Prostate gland (tissue), 2 donors: ENCODE results near the gene SHISA6.

Experiments
- POLR2A ChIP-seq: fragments of 450-650 bp; IDR thresholded peaks from one replicate; pipeline ENCODE4 v1.6.1; 2016; ENCODE audit warnings: antibody characterized with exemption, mild to moderate bottlenecking
- TF ChIP-seq, protein P1 (sequence below), 4 experiments: fragments of 200-600 bp in 2 of 4; fragments of 450-650 bp in 2 of 4; sonication (generic) in 2 of 4; IDR thresholded peaks; 1 replicate in 3 of 4; 2 replicates in 1 of 4; pipeline ENCODE4 v1.5.1; 2016 to 2019; ENCODE audit warnings: antibody characterized with exemption in 4 of 4, mild to moderate bottlenecking in 2 of 4, moderate library complexity in 2 of 4

GRCh38 chr17:11349106-11349505 lies 108.1 kb downstream of the SHISA6 start:
- TF ChIP-seq, protein P1, sequence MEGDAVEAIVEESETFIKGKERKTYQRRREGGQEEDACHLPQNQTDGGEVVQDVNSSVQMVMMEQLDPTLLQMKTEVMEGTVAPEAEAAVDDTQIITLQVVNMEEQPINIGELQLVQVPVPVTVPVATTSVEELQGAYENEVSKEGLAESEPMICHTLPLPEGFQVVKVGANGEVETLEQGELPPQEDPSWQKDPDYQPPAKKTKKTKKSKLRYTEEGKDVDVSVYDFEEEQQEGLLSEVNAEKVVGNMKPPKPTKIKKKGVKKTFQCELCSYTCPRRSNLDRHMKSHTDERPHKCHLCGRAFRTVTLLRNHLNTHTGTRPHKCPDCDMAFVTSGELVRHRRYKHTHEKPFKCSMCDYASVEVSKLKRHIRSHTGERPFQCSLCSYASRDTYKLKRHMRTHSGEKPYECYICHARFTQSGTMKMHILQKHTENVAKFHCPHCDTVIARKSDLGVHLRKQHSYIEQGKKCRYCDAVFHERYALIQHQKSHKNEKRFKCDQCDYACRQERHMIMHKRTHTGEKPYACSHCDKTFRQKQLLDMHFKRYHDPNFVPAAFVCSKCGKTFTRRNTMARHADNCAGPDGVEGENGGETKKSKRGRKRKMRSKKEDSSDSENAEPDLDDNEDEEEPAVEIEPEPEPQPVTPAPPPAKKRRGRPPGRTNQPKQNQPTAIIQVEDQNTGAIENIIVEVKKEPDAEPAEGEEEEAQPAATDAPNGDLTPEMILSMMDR (IDR thresholded peaks at IDR 0.05) = no peak
- TF ChIP-seq POLR2A = no peak
